ENCODE results near the gene TAS2R39. TPM values are rescaled to one million over a fixed set of nuclear protein-coding genes. Genes with fewer than 3 reads are reported as not detected.
A peak's percentile ranks its signal among the peaks of the same experiment; 100 is the strongest.

TAS2R39 gene
- total RNA-seq, 1 donor from 2014 or later, result not detected

GRCh38 chr7:143217806-143218205, 34.6 kb downstream of the TAS2R39 start:
- H3K27me3 ChIP-seq (ENCODE audit: low read depth), result peaks cover 14% of the 10 kb centered on the region
- no peaks in the 10 kb centered on the region for H3K4me1 ChIP-seq
- H3K9me3 ChIP-seq (replicated peaks), result no peaks in the 10 kb centered on the region
- no peak for TF ChIP-seq CTCF (IDR thresholded peaks at IDR 0.05; ENCODE audit: borderline replicate concordance)
- DNase-seq, result no peak
- H3K36me3 ChIP-seq, result no peaks in the 10 kb centered on the region
- no peak overlapping the region for H3K4me3 ChIP-seq
- intact Hi-C loops (cut with micrococcal nuclease), result no loop called here
- H3K27ac ChIP-seq (replicated peaks), result no peak overlapping the region

GRCh38 chr7:143221286-143221685, 38.1 kb downstream of the TAS2R39 start:
- no peak overlapping the region for H3K27ac ChIP-seq (replicated peaks)
- TF ChIP-seq CTCF (IDR thresholded peaks at IDR 0.05; ENCODE audit: borderline replicate concordance), result no peak
- intact Hi-C loops (cut with micrococcal nuclease), result no loop called here

DNA sequence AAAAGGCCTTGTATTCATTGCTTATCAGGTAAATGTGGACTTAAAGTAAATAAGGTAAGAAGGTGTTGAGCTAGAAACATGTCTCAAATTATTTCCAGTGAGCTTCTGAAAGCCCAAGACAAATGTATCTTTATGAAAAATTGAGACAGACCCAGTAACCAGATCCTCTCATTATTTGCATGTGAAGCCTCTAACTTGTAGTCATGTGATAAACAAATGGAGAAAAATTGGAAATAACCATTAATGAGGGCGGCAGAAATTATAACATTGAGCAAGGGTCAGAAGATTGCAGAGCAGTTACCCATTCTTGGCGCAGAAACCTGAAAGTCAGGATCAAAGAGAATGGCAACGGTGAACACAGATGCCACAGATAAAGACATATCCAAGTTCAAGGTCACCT, 38.5 kb downstream of the TAS2R39 start, which contains the start of gene TAS2R40:
Gene TAS2R40, plus strand, starts transcription at position 301 of the 400 bp plus-strand sequence. Its CDS starts 42 bp downstream, at position 343.
- no peak for TF ChIP-seq CTCF (IDR thresholded peaks at IDR 0.05; ENCODE audit: borderline replicate concordance)

More at GRCh38 chr7:143221286-143221685, 38.1 kb downstream of the TAS2R39 start:
- H3K4me1 ChIP-seq, result no peaks in the 10 kb centered on the region
- no peaks in the 10 kb centered on the region for H3K9me3 ChIP-seq (replicated peaks)
- H3K27me3 ChIP-seq (ENCODE audit: low read depth), result peaks cover 16% of the 10 kb centered on the region
- H3K36me3 ChIP-seq, result no peaks in the 10 kb centered on the region
- H3K4me3 ChIP-seq, result no peak overlapping the region
- no peak for DNase-seq

DNA sequence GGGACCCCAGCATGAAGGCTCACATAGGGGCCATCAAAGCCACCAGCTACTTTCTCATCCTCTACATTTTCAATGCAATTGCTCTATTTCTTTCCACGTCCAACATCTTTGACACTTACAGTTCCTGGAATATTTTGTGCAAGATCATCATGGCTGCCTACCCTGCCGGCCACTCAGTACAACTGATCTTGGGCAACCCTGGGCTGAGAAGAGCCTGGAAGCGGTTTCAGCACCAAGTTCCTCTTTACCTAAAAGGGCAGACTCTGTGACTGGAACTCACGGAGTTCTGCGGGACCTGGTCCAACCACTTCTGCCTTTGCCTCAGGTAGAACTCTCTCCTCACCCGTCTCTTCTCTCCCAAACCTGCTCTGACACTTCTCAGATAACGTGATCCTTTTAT, 39.6 kb downstream of the TAS2R39 start:
- intact Hi-C loops (cut with micrococcal nuclease), result no loop called here
- no peak overlapping the region for H3K4me3 ChIP-seq
- H3K4me1 ChIP-seq, result peaks cover 2% of the 10 kb centered on the region
- peaks cover 16% of the 10 kb centered on the region for H3K27me3 ChIP-seq (ENCODE audit: low read depth)
- H3K9me3 ChIP-seq (replicated peaks), result no peaks in the 10 kb centered on the region
- no peak for TF ChIP-seq CTCF (IDR thresholded peaks at IDR 0.05; ENCODE audit: borderline replicate concordance)
- DNase-seq, result peak; percentile 26
- H3K36me3 ChIP-seq, result no peaks in the 10 kb centered on the region
- no peak overlapping the region for H3K27ac ChIP-seq (replicated peaks)

More for the DNA sequence above, 38.5 kb downstream of the TAS2R39 start, which contains the start of gene TAS2R40:
- H3K4me3 ChIP-seq, result no peak within 1 kb of the TSS
- DNase-seq, result no peak
- no peaks in the 10 kb centered on the region for H3K36me3 ChIP-seq
- H3K9me3 ChIP-seq (replicated peaks), result no peaks in the 10 kb centered on the region
- intact Hi-C loops (cut with micrococcal nuclease), result no loop called here
- no peaks in the 10 kb centered on the region for H3K4me1 ChIP-seq
- peaks cover 16% of the 10 kb centered on the region for H3K27me3 ChIP-seq (ENCODE audit: low read depth)
- H3K27ac ChIP-seq (replicated peaks), result no peak within 1 kb of the TSS

DNA sequence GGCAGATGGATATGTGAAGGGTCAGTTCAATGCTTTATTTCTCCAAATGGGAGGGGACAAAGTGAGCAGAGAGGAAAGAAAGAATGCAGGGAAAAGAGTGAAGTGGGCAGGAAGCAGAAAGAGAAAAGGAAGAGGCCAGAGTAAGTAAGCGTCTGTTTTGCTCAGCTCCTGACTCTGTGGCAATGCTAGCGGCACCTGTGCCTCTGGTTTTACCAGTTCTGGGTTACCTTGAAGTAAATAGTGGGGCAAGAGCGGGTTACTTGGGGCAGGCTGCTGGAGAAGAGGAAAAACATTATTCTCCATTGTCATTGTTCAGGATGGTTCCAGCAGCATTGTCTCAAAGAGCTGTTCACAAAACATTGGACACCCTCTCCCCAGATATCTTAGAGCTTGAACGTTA, 40.6 kb downstream of the TAS2R39 start:
- H3K36me3 ChIP-seq, result no peaks in the 10 kb centered on the region
- H3K27me3 ChIP-seq (ENCODE audit: low read depth), result peaks cover 16% of the 10 kb centered on the region
- H3K4me1 ChIP-seq, result peaks cover 6% of the 10 kb centered on the region
- TF ChIP-seq CTCF (IDR thresholded peaks at IDR 0.05; ENCODE audit: borderline replicate concordance), result no peak
- no peak overlapping the region for H3K4me3 ChIP-seq
- intact Hi-C loops (cut with micrococcal nuclease), result no loop called here
- H3K27ac ChIP-seq (replicated peaks), result no peak overlapping the region
- no peaks in the 10 kb centered on the region for H3K9me3 ChIP-seq (replicated peaks)
- DNase-seq, result no peak
